GM21367 (cell line): ENCODE measurements around the gene TP63.

Source experiments
- ATAC-seq: cut with Tn5 transposase; IDR thresholded peaks from one replicate; pipeline ENCODE4 v1.9.1; 2021; ENCODE audit not compliant: unreplicated experiment

The TP63 gene

GRCh38 chr3:189902230-189903186 is 271.3 kb downstream of the TP63 start:
- ATAC-seq: no peak

GRCh38 chr3:189903562-189904250 is 272.5 kb downstream of the TP63 start:
- ATAC-seq: no peak

GRCh38 chr3:189907803-189908202 is 276.6 kb downstream of the TP63 start:
- no peak for ATAC-seq

GRCh38 chr3:189908646-189909045 is 277.5 kb downstream of the TP63 start:
- no peak for ATAC-seq

- ATAC-seq: no peak
Measured at GRCh38 chr3:189909139-189909538, 277.9 kb downstream of the TP63 start.

GRCh38 chr3:189909573-189909972 is 278.4 kb downstream of the TP63 start:
- ATAC-seq: no peak

GRCh38 chr3:189911001-189911400 is 279.8 kb downstream of the TP63 start:
- no peak for ATAC-seq

- no peak for ATAC-seq
Measured at GRCh38 chr3:189914799-189915198, 283.6 kb downstream of the TP63 start.

- no peak for ATAC-seq
Measured at GRCh38 chr3:189921770-189922169, 290.6 kb downstream of the TP63 start.

GRCh38 chr3:189927975-189928895 is 297.0 kb downstream of the TP63 start:
- no peak for ATAC-seq

GRCh38 chr3:189936201-189936945 is 305.2 kb downstream of the TP63 start:
- ATAC-seq: no peak

GRCh38 chr3:189937302-189938127 is 306.3 kb downstream of the TP63 start:
- ATAC-seq: no peak

GRCh38 chr3:189941125-189941524 is 309.9 kb downstream of the TP63 start:
- ATAC-seq: no peak

GRCh38 chr3:189941679-189942078 is 310.5 kb downstream of the TP63 start:
- ATAC-seq: no peak

- no peak for ATAC-seq
Measured at GRCh38 chr3:189942948-189943347, 311.8 kb downstream of the TP63 start.

GRCh38 chr3:189944285-189945145 is 313.3 kb downstream of the TP63 start:
- no peak for ATAC-seq

GRCh38 chr3:189945935-189946709 is 314.9 kb downstream of the TP63 start:
- no peak for ATAC-seq
